Neuronal stem cell (in vitro differentiated cells): ENCODE data around the gene APOBEC3H.
"Not testable (repeated sequence)": the region's sequence is repeated elsewhere in the genome, so short reads cannot be mapped to it uniquely, and the experiment has no call there.

Experiments
- DNase-seq: peaks from one replicate; pipeline ENCODE4 v3.0.0-alpha.2; 2013; ENCODE audit warnings: low spot score
- H2AFZ ChIP-seq: one replicate; pipeline ENCODE4 v1.6.1; 2013; ENCODE audit warnings: mild to moderate bottlenecking, low read length, inconsistent platforms
- H2AK5ac ChIP-seq: 2 replicates; pipeline ENCODE4 v1.6.1; 2013; ENCODE audit warnings: low read depth, mild to moderate bottlenecking, inconsistent platforms, low read length, moderate library complexity, mixed read lengths
- H2BK120ac ChIP-seq: 2 replicates; pipeline ENCODE4 v1.6.1; 2013; ENCODE audit warnings: low read depth, mild to moderate bottlenecking, inconsistent platforms, low read length, moderate library complexity, mixed read lengths
- H2BK12ac ChIP-seq: one replicate; pipeline ENCODE4 v1.6.1; 2013; ENCODE audit warnings: low read length, inconsistent platforms
- H2BK15ac ChIP-seq: 2 replicates; pipeline ENCODE4 v1.6.1; 2013; ENCODE audit warnings: mild to moderate bottlenecking, low read length, inconsistent platforms, mixed read lengths
- H2BK5ac ChIP-seq: one replicate; pipeline ENCODE4 v1.6.1; 2013; ENCODE audit warnings: inconsistent platforms, mild to moderate bottlenecking, low read length, moderate library complexity
- H3K14ac ChIP-seq: one replicate; pipeline ENCODE4 v1.6.1; 2013; ENCODE audit warnings: low read length, inconsistent platforms
- H3K18ac ChIP-seq: 2 replicates; pipeline ENCODE4 v1.6.1; 2013; ENCODE audit warnings: low read length, inconsistent platforms
- H3K23ac ChIP-seq: 2 replicates; pipeline ENCODE4 v1.6.1; 2013; ENCODE audit warnings: low read depth, mild to moderate bottlenecking, mixed read lengths, low read length, inconsistent platforms; ENCODE audit not compliant: poor library complexity
- H3K27ac ChIP-seq: replicated peaks from 3 replicates; pipeline ENCODE4 v1.5.1; 2013; ENCODE audit warnings: low read length, inconsistent platforms
- H3K27me3 ChIP-seq, 3 experiments: 2 replicates each; pipeline ENCODE4 v1.6.1; 2013; ENCODE audit warnings: low read length in 3 of 3, mild to moderate bottlenecking in 2 of 3, inconsistent platforms in 1 of 3, low read depth in 1 of 3, mixed read lengths in 1 of 3, moderate library complexity in 1 of 3; ENCODE audit not compliant: control insufficient read depth in 3 of 3, insufficient read depth in 3 of 3
- H3K36me3 ChIP-seq, 2 donors: replicated peaks in 1 of 2; 2 replicates each; pipeline ENCODE4 v1.6.1; 2013; ENCODE audit warnings: low read length in 2 of 2; ENCODE audit not compliant: control insufficient read depth in 2 of 2, insufficient read depth in 2 of 2
- H3K4ac ChIP-seq: 2 replicates; pipeline ENCODE4 v1.6.1; 2013; ENCODE audit warnings: inconsistent platforms, mild to moderate bottlenecking, low read length, moderate library complexity
- H3K4me1 ChIP-seq, 2 donors: 1 replicate in 1 of 2; 2 replicates in 1 of 2; pipeline ENCODE4 v1.6.1; 2013; ENCODE audit warnings: low read length in 2 of 2, low read depth in 1 of 2; ENCODE audit not compliant: control insufficient read depth in 2 of 2, insufficient read depth in 1 of 2
- H3K4me2 ChIP-seq: one replicate; pipeline ENCODE4 v1.6.1; 2013; ENCODE audit warnings: mild to moderate bottlenecking, low read length, inconsistent platforms; ENCODE audit not compliant: insufficient read depth, poor library complexity, severe bottlenecking
- H3K4me3 ChIP-seq, 2 donors: 2 replicates each; pipeline ENCODE4 v1.5.1; 2013; ENCODE audit warnings: low read length in 2 of 2, mild to moderate bottlenecking in 2 of 2, inconsistent platforms in 1 of 2, moderate library complexity in 1 of 2
- H3K79me1 ChIP-seq: one replicate; pipeline ENCODE4 v1.6.1; 2013; ENCODE audit warnings: low read depth, mild to moderate bottlenecking, inconsistent platforms, low read length, moderate library complexity
- H3K9ac ChIP-seq: one replicate; pipeline ENCODE4 v1.6.1; 2013; ENCODE audit warnings: mild to moderate bottlenecking, low read depth, low read length, inconsistent platforms; ENCODE audit not compliant: poor library complexity
- H3K9me3 ChIP-seq, 2 donors: replicated peaks in 1 of 2; 2 replicates each; pipeline versions ENCODE3 to v1.6.1; 2013; ENCODE audit warnings: low read length in 2 of 2, mild to moderate bottlenecking in 2 of 2, inconsistent platforms in 1 of 2, low read depth in 1 of 2, mixed read lengths in 1 of 2, moderate library complexity in 1 of 2; ENCODE audit not compliant: control insufficient read depth in 2 of 2, insufficient read depth in 1 of 2
- H4K8ac ChIP-seq: one replicate; pipeline ENCODE4 v1.6.1; 2013; ENCODE audit warnings: low read depth, mild to moderate bottlenecking, inconsistent platforms, low read length, moderate library complexity
- H4K91ac ChIP-seq: one replicate; pipeline ENCODE4 v1.6.1; 2013; ENCODE audit warnings: low read length, low read depth, mild to moderate bottlenecking, inconsistent platforms; ENCODE audit not compliant: poor library complexity
- WGBS, 2 donors: extraction: QIAGEN DNeasy Blood & Tissue Kit; methylation state at CpG; one replicate each; pipeline ENCODE4 v1.1.7; 2013; ENCODE audit warnings: missing lambda C conversion rate in 2 of 2, mixed read lengths in 1 of 2; ENCODE audit not compliant: insufficient read length in 2 of 2, insufficient replicate concordance in 1 of 2; ENCODE audit errors: extremely low coverage in 2 of 2; 5-methylcytosine and 5-hydroxymethylcytosine counted together

The APOBEC3H gene

GRCh38 chr22:39079054-39079637 lies 17.9 kb upstream of the APOBEC3H start:
- not testable (repeated sequence) for H4K91ac ChIP-seq, H2BK5ac ChIP-seq, H2BK12ac ChIP-seq, H3K36me3 ChIP-seq, H3K18ac ChIP-seq, H4K8ac ChIP-seq, H2BK120ac ChIP-seq, H3K14ac ChIP-seq, H3K9me3 ChIP-seq, H3K79me1 ChIP-seq, H3K4me1 ChIP-seq, H3K27ac ChIP-seq, H3K9ac ChIP-seq, H3K23ac ChIP-seq, H2BK15ac ChIP-seq, H3K27me3 ChIP-seq, H3K4me2 ChIP-seq, H2AK5ac ChIP-seq, H3K4ac ChIP-seq, H2AFZ ChIP-seq, H3K4me3 ChIP-seq, DNase-seq
- WGBS, 2 donors: no CpG with 5 or more reads among the region's 24 CpGs

DNA sequence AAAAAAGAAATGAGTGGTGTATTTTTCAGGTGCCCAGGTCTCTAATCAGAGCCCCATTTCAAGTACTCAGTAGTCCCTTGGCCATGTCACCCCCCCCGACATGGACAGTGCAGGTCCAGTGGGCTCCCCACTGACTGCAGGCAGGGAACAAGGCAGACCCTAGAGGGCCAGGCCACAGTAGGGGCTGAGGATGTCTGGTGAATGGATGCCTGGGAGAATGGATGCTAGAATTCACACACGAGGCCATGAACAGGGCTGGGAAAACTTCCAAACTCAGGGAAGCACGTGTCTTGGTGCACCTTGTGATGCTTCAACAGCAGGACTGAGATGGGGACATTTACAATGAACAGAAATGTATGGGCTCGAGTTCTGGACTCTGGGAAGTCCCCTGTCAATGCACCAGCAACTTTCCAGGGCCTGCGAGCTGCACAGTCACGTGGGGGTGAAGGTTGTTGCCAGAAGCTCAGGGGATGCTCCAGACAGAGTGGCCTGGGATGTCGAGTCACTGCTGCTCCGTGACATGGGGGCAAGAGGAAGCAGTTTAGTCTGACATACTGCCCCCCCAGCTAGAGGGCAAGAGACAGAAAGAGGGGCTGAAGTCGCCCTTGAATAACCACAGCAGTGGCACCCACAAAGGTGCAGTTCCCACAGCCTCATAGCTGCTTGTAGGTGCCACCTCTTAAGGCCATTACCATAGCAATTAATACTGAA lies 16.8 kb upstream of the APOBEC3H start:
- WGBS, 2 donors: no CpG with 5 or more reads among the region's 9 CpGs
- Histone ChIP-seq H2BK12ac (no peak overlapping the region), H2BK5ac (no peak overlapping the region), H3K4me3 (no peak overlapping the region), H2BK120ac (no peak overlapping the region), H3K9me3 (no peaks in the 10 kb centered on the region), H4K8ac (no peak overlapping the region), H3K9ac (peak overlapping the region; percentile 81), H3K4ac (no peak overlapping the region), H3K23ac (no peak overlapping the region), H3K36me3 (no peaks in the 10 kb centered on the region), H2BK15ac (no peak overlapping the region), H3K27ac (no peak overlapping the region), H3K4me1 (peaks cover 0 to 4% of the 10 kb centered on the region in 2 donors), H2AFZ (no peak overlapping the region), H3K27me3 (peaks cover 0 to 16% (median 0%) of the 10 kb centered on the region in 3 experiments), H2AK5ac (no peak overlapping the region), H3K4me2 (no peak overlapping the region), H3K79me1 (peaks cover 2% of the 10 kb centered on the region), H4K91ac (no peak overlapping the region), H3K18ac (no peak overlapping the region), H3K14ac (no peak overlapping the region)
- DNase-seq: no peak

GRCh38 chr22:39081016-39081415 lies 16.0 kb upstream of the APOBEC3H start:
- DNase-seq: no peak
- H3K79me1 ChIP-seq: peaks cover 2% of the 10 kb centered on the region
- H2AK5ac ChIP-seq: no peak overlapping the region
- no peak overlapping the region for H4K91ac ChIP-seq
- H2BK5ac ChIP-seq: peak overlapping the region; percentile 68
- H2BK12ac ChIP-seq: no peak overlapping the region
- peaks cover 0 to 16% (median 0%) of the 10 kb centered on the region in 3 experiments for H3K27me3 ChIP-seq
- no peak overlapping the region for H4K8ac ChIP-seq
- H3K9me3 ChIP-seq: no peaks in the 10 kb centered on the region
- H2BK120ac ChIP-seq: no peak overlapping the region
- H3K4me3 ChIP-seq: no peak overlapping the region
- no CpG with 5 or more reads among the region's 12 CpGs for WGBS, 2 donors
- peaks cover 0 to 4% of the 10 kb centered on the region in 2 donors for H3K4me1 ChIP-seq
- H3K14ac ChIP-seq: no peak overlapping the region
- H3K9ac ChIP-seq: no peak overlapping the region
- no peak overlapping the region for H3K18ac ChIP-seq
- H3K36me3 ChIP-seq: no peaks in the 10 kb centered on the region
- no peak overlapping the region for H3K4me2 ChIP-seq
- H3K23ac ChIP-seq: no peak overlapping the region
- no peak overlapping the region for H3K27ac ChIP-seq
- H2BK15ac ChIP-seq: no peak overlapping the region
- no peak overlapping the region for H3K4ac ChIP-seq
- H2AFZ ChIP-seq: no peak overlapping the region

DNA sequence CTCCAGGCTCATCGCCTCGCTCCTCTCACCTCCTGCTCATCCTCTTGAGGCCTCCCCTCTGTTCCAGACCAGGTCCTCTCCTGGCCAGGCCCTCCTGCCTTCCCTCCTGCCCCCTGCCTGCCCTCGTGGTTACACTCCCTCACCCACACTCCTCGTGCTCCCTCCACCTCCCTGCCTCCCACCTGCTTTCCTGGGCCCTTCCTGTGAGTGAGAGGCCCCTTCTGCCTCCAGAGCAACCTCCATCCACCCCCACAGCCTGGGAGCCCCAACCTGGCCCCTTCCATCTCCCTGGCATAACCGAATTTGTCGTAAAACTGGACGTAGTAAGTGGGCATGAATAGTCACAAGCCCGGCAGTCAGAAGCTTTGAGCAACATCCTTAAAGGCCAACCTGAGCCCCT lies 15.4 kb upstream of the APOBEC3H start:
- no CpG with 5 or more reads among the region's 8 CpGs for WGBS, 2 donors
- H3K27ac ChIP-seq: no peak overlapping the region
- H2BK120ac ChIP-seq: no peak overlapping the region
- peak overlapping the region; percentile 98 for H2AK5ac ChIP-seq
- no peak overlapping the region for H3K14ac ChIP-seq
- no peaks in the 10 kb centered on the region for H3K4me1 ChIP-seq
- peak overlapping the region; percentile 48 for H3K18ac ChIP-seq
- H3K79me1 ChIP-seq: peaks cover 2% of the 10 kb centered on the region
- H3K27me3 ChIP-seq: peaks cover 0 to 20% (median 0%) of the 10 kb centered on the region in 3 experiments
- no peak overlapping the region for H2AFZ ChIP-seq
- H3K4me3 ChIP-seq: no peak overlapping the region
- peak overlapping the region; percentile 73 for H3K23ac ChIP-seq
- peak overlapping the region; percentile 68 for H2BK5ac ChIP-seq
- no peak overlapping the region for H3K4me2 ChIP-seq
- peak overlapping the region; percentile 43 for H4K8ac ChIP-seq
- peak overlapping the region; percentile 22 for H2BK12ac ChIP-seq
- H3K9ac ChIP-seq: no peak overlapping the region
- no peaks in the 10 kb centered on the region for H3K36me3 ChIP-seq
- no peaks in the 10 kb centered on the region for H3K9me3 ChIP-seq
- H3K4ac ChIP-seq: no peak overlapping the region
- H2BK15ac ChIP-seq: no peak overlapping the region
- DNase-seq: no peak
- no peak overlapping the region for H4K91ac ChIP-seq
